WERI-Rb-1 (cell line): ENCODE results near the gene AFF3.

Experiments
- DNase-seq: peaks from one replicate; pipeline ENCODE4 v3.0.0-alpha.2; 2020
- H3K27ac ChIP-seq: fragments of 250-450 bp; sonication (Bioruptor Pico); 2 replicates; pipeline ENCODE4 v1.5.1; 2020; ENCODE audit warnings: mild to moderate bottlenecking, moderate library complexity
- H3K27me3 ChIP-seq: fragments of 250-450 bp; sonication (Bioruptor Pico); 2 replicates; pipeline ENCODE4 v1.5.1; 2021; ENCODE audit warnings: mild to moderate bottlenecking, low read depth, moderate library complexity; ENCODE audit not compliant: insufficient read depth, severe bottlenecking
- H3K36me3 ChIP-seq: fragments of 250-450 bp; sonication (Bioruptor Pico); 2 replicates; pipeline ENCODE4 v1.5.1; 2020; ENCODE audit warnings: mild to moderate bottlenecking, moderate library complexity
- H3K4me3 ChIP-seq: 2 replicates; pipeline ENCODE4 v1.5.1; 2011; ENCODE audit warnings: low read depth, mild to moderate bottlenecking, control low read depth, low read length
- H3K9me3 ChIP-seq: fragments of 250-450 bp; sonication (Bioruptor Pico); 2 replicates; pipeline ENCODE4 v1.5.1; 2021; ENCODE audit warnings: mild to moderate bottlenecking, moderate library complexity; ENCODE audit not compliant: severe bottlenecking
- TF ChIP-seq, protein P1 (sequence below): IDR thresholded peaks from 2 replicates; pipeline ENCODE4 v1.5.1; 2011; ENCODE audit warnings: low read depth, mild to moderate bottlenecking, control low read depth, inconsistent platforms, low read length

AFF3 gene

DNA sequence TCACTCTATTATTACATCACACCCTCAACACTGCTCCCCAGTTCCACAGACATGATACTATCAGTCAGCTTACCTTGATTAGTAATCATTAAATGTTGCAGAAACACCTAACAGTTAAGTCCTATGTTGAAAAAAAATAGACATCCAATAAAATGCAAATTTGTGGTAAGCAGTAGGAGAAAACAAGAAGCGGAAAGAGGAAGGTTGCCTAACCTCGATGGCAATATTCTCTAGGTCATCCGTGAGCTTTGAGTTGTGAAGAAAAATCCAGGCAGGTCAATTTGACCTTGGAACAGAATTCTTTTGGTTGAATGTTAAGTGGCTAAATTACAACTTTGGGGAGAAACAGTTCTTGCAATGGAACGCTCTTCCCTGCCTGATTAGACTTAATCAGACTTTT is 264.4 kb downstream of the AFF3 start:
- Histone ChIP-seq H3K27me3 (no peaks in the 10 kb centered on the region), H3K9me3 (no peaks in the 10 kb centered on the region), H3K36me3 (no peaks in the 10 kb centered on the region), H3K4me3 (no peak overlapping the region), H3K27ac (no peak overlapping the region)
- DNase-seq: no peak
- TF ChIP-seq, protein P1, sequence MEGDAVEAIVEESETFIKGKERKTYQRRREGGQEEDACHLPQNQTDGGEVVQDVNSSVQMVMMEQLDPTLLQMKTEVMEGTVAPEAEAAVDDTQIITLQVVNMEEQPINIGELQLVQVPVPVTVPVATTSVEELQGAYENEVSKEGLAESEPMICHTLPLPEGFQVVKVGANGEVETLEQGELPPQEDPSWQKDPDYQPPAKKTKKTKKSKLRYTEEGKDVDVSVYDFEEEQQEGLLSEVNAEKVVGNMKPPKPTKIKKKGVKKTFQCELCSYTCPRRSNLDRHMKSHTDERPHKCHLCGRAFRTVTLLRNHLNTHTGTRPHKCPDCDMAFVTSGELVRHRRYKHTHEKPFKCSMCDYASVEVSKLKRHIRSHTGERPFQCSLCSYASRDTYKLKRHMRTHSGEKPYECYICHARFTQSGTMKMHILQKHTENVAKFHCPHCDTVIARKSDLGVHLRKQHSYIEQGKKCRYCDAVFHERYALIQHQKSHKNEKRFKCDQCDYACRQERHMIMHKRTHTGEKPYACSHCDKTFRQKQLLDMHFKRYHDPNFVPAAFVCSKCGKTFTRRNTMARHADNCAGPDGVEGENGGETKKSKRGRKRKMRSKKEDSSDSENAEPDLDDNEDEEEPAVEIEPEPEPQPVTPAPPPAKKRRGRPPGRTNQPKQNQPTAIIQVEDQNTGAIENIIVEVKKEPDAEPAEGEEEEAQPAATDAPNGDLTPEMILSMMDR: no peak

- no peak for DNase-seq
- no peak overlapping the region for H3K4me3 ChIP-seq
- no peaks in the 10 kb centered on the region for H3K9me3 ChIP-seq
- H3K27me3 ChIP-seq: no peaks in the 10 kb centered on the region
- no peak overlapping the region for H3K27ac ChIP-seq
- TF ChIP-seq, protein P1: no peak
- no peaks in the 10 kb centered on the region for H3K36me3 ChIP-seq
These were observed 265.4 kb downstream of the AFF3 start for GRCh38 chr2:99876956-99877355.

GRCh38 chr2:99875627-99876201 is 266.7 kb downstream of the AFF3 start:
- H3K9me3 ChIP-seq: no peaks in the 10 kb centered on the region
- TF ChIP-seq, protein P1: no peak
- H3K27me3 ChIP-seq: no peaks in the 10 kb centered on the region
- H3K27ac ChIP-seq: no peak overlapping the region
- no peak overlapping the region for H3K4me3 ChIP-seq
- no peaks in the 10 kb centered on the region for H3K36me3 ChIP-seq
- no peak for DNase-seq

GRCh38 chr2:99868260-99868659 is 274.1 kb downstream of the AFF3 start:
- Histone ChIP-seq H3K4me3 (no peak overlapping the region), H3K27me3 (no peaks in the 10 kb centered on the region), H3K27ac (no peak overlapping the region), H3K9me3 (no peaks in the 10 kb centered on the region), H3K36me3 (no peaks in the 10 kb centered on the region)
- no peak for DNase-seq
- TF ChIP-seq, protein P1: no peak

DNA sequence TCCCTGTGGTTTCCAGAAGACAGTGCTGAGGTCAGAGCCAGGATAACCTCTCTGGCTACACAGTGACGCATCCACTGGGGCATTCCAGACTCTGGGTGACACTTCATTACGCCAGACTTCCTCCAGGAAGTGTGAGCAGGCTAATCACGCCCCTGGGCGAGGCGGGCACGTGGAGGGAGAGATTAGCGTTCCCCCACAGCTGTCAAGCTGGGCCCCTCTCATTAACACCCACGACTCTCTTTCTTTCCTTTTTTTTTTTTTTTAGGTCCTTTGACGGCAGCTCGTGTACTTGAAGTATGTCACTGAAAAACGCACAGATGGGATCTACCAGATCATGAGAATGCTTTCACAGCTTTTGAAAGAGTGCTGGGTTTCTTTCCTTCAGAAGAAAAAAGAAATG is 274.6 kb downstream of the AFF3 start:
- peak; percentile 16 for DNase-seq
- H3K9me3 ChIP-seq: no peaks in the 10 kb centered on the region

More for the DNA sequence above, 274.6 kb downstream of the AFF3 start:
- Histone ChIP-seq H3K27ac (no peak overlapping the region), H3K36me3 (no peaks in the 10 kb centered on the region), H3K4me3 (no peak overlapping the region), H3K27me3 (no peaks in the 10 kb centered on the region)
- TF ChIP-seq, protein P1: no peak
